MM.1S (cell line): Measurements from ENCODE around the gene MTA3.

Experiments used
- CTCF ChIP-seq: fragments of 300-600 bp; sonication (generic); IDR thresholded peaks from 2 replicates; pipeline ENCODE4 v1.5.1; 2016; ENCODE audit warnings: antibody characterized with exemption, low read length, mixed read lengths
- EZH2 ChIP-seq: fragments of 300-600 bp; sonication (generic); optimal IDR thresholded peaks from 2 replicates; pipeline ENCODE3; 2017; ENCODE audit warnings: low read depth, mild to moderate bottlenecking, antibody characterized with exemption, low read length, mixed read lengths
- EZH2phosphoT487 ChIP-seq: fragments of 300-600 bp; sonication (generic); IDR thresholded peaks from 2 replicates; pipeline ENCODE4 v1.6.1; 2018; ENCODE audit warnings: antibody characterized with exemption, low read length

DNA sequence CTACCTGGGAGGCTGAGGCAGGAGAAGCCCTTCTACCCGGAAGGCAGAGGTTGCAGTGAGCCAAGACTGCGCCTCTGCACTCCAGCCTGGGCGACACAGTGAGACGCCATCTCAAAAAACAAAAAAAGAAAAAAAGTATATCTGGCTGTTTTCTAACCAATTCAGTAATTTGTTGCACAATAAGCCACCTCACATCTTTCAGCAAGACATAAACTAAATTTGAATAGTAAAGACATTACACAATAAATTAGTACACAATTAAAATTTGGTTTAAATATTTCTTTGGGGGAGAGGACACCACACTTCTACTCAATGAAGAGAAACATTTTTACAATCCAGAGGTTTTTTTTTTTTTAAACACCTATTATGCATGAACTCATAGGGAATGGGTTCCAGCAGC, 36.0 kb upstream of the MTA3 start:
- TF ChIP-seq CTCF (no peak), EZH2 (no peak), EZH2phosphoT487 (no peak)
